Endothelial cell of umbilical vein (primary cell): Measurements from ENCODE around the gene TBX4. TPM values are rescaled to one million over a fixed set of nuclear protein-coding genes. Genes with fewer than 3 reads are reported as not detected.
A peak's percentile ranks its signal among the peaks of the same experiment; 100 is the strongest.

Experiments
- BruUV-seq: library from RNA; stranded (reverse); fragments of 400-500 nt; replicated peaks from 2 replicates; lab custom pipeline; 2021; lab: Mats Ljungman, UMichigan
- CTCF ChIA-PET: fragments of 300-600, 350-600 bp; sonication (Branson Sonifier 250); formaldehyde crosslinking; loops from one replicate; lab custom pipeline; 2021; ENCODE audit warnings: antibody characterized with exemption, inconsistent platforms; lab: Charles Lee
- POLR2A ChIA-PET: fragments of 300-600, 350-600 bp; sonication (Branson Sonifier 250); formaldehyde crosslinking; loops from one replicate; lab custom pipeline; 2021; ENCODE audit warnings: antibody characterized with exemption, inconsistent platforms; lab: Charles Lee
- DNase-seq: peaks from one replicate; pipeline ENCODE4 v3.0.0-alpha.2; 2011; ENCODE audit warnings: low read depth, low spot score
- FAIRE-seq: peaks from 2 replicates; lab custom pipeline; 2011; peaks lifted over from hg19 to GRCh38; lab: Jason Lieb, UNC
- H2AFZ ChIP-seq: 2 replicates; pipeline ENCODE4 v1.6.0; 2012; ENCODE audit warnings: low read depth, low read length, control low read depth, inconsistent platforms
- H3K27ac ChIP-seq: 2 replicates; pipeline ENCODE4 v1.5.1; 2011; ENCODE audit warnings: low read depth, mild to moderate bottlenecking, control low read depth, low read length, moderate library complexity; ENCODE audit not compliant: insufficient read depth
- H3K27me3 ChIP-seq, 2 experiments: 2 replicates each; pipeline versions ENCODE4 v1.6.0 to v1.6.1; 2011; ENCODE audit warnings: low read length in 2 of 2, mixed read lengths in 1 of 2; ENCODE audit not compliant: control insufficient read depth in 2 of 2, insufficient read depth in 2 of 2
- H3K36me3 ChIP-seq, 2 experiments: 2 replicates in 1 of 2; 3 replicates in 1 of 2; pipeline ENCODE4 v1.5.1; 2011; ENCODE audit warnings: low read length in 2 of 2, mild to moderate bottlenecking in 1 of 2, moderate library complexity in 1 of 2; ENCODE audit not compliant: control insufficient read depth in 2 of 2, insufficient read depth in 2 of 2; ENCODE audit errors: extremely low read depth in 1 of 2
- H3K4me1 ChIP-seq: 3 replicates; pipeline ENCODE4 v1.5.1; 2011; ENCODE audit warnings: mild to moderate bottlenecking, low read length; ENCODE audit not compliant: control insufficient read depth, insufficient read depth; ENCODE audit errors: extremely low read depth
- H3K4me2 ChIP-seq: 2 replicates; pipeline ENCODE4 v1.6.1; 2011; ENCODE audit warnings: low read length, control low read depth, mixed read lengths; ENCODE audit not compliant: insufficient read depth
- H3K4me3 ChIP-seq, 3 experiments: fragments of 200-600 bp in 1 of 3; sonication (generic), shearing (Covaris generic) in 1 of 3; replicated peaks in 1 of 3; 2 replicates each; pipeline ENCODE4 v1.5.1; 2011 to 2016; ENCODE audit warnings: control low read depth in 3 of 3, low read length in 3 of 3, mild to moderate bottlenecking in 2 of 3, inconsistent platforms in 1 of 3, low read depth in 1 of 3, moderate library complexity in 1 of 3; ENCODE audit not compliant: insufficient read depth in 1 of 3
- H3K79me2 ChIP-seq: 2 replicates; pipeline ENCODE4 v1.6.0; 2012; ENCODE audit warnings: low read length, inconsistent platforms; ENCODE audit not compliant: control insufficient read depth, insufficient read depth
- H3K9ac ChIP-seq: replicated peaks from 2 replicates; pipeline ENCODE3; 2011; ENCODE audit warnings: low read length, control low read depth; ENCODE audit not compliant: insufficient read depth; ENCODE audit errors: extremely low read depth
- H3K9me1 ChIP-seq: replicated peaks from 3 replicates; pipeline ENCODE4 v1.6.0; 2011; ENCODE audit warnings: mild to moderate bottlenecking, low read length; ENCODE audit not compliant: control insufficient read depth, insufficient read depth; ENCODE audit errors: extremely low read depth
- H3K9me3 ChIP-seq: replicated peaks from 2 replicates; pipeline ENCODE4 v1.5.1; 2012; ENCODE audit warnings: low read length, inconsistent platforms; ENCODE audit not compliant: control insufficient read depth, insufficient read depth
- H4K20me1 ChIP-seq: replicated peaks from 2 replicates; pipeline ENCODE3; 2011; ENCODE audit warnings: mild to moderate bottlenecking, low read length; ENCODE audit not compliant: control insufficient read depth, insufficient read depth; ENCODE audit errors: extremely low read depth
- CTCF ChIP-seq, 2 donors: IDR thresholded peaks; 1 replicate in 1 of 2; 2 replicates in 1 of 2; pipeline ENCODE4 v1.5.1; 2011; ENCODE audit warnings: low read length in 2 of 2, mild to moderate bottlenecking in 2 of 2, moderate library complexity in 2 of 2, control low read depth in 1 of 2, inconsistent platforms in 1 of 2, low read depth in 1 of 2; ENCODE audit not compliant: insufficient read depth in 1 of 2; ENCODE audit errors: extremely low read depth in 1 of 2
- EZH2 ChIP-seq: IDR thresholded peaks from 2 replicates; pipeline ENCODE4 v1.6.1; 2012; ENCODE audit warnings: borderline replicate concordance, low read depth, mild to moderate bottlenecking, moderate library complexity, low read length, inconsistent platforms; ENCODE audit not compliant: severe bottlenecking
- GATA2 ChIP-seq: IDR thresholded peaks from 2 replicates; pipeline ENCODE4 v1.7.0; 2011; ENCODE audit warnings: low read depth, mild to moderate bottlenecking, moderate library complexity, mixed read lengths, low read length; ENCODE audit not compliant: insufficient read length, insufficient read depth
- POLR2AphosphoS5 ChIP-seq: IDR thresholded peaks from 2 replicates; pipeline ENCODE4 v1.6.1; 2012; ENCODE audit warnings: low read depth, mild to moderate bottlenecking, control low read depth, low read length, moderate library complexity; ENCODE audit not compliant: insufficient read depth
- dilution Hi-C: fragments of 300-500 bp; cut with MboI; formaldehyde crosslinking; loops from one replicate; pipeline ENCODE4 v1.15.0; 2019; ENCODE audit warnings: low sequenced_read_pairs; ENCODE audit not compliant: extremely low pct_ligation_motif_present
- intact Hi-C: fragments of 100-400 bp; cut with micrococcal nuclease; formaldehyde crosslinking; loops from one replicate; pipeline ENCODE4 v1.10.0; 2022
- polyA plus RNA-seq, 4 experiments: library from polyadenylated mRNA; depleted of rRNA in 3 of 4; stranded (reverse) in 3 of 4; unstranded in 1 of 4; fragments of >200 nt; gene quantifications; 2 replicates each; pipeline versions ENCODE4 v1.2.1 to v1.2.3, GENCODE V29; 2011 to 2012; ENCODE audit warnings: missing spikeins in 1 of 4
- total RNA-seq: library from RNA; stranded (reverse); gene quantifications from 2 replicates; pipeline ENCODE4 v1.2.3, GENCODE V29; 2021

TBX4 gene
- total and polyA plus RNA-seq, 2 donors (not counting 3 experiments of a cell fraction or from before 2014, with no cell fraction given) = not detected

GRCh38 chr17:61454381-61455323 lies 2.4 kb downstream of the TBX4 start:
- intact Hi-C loops = no loop called here
- no peak overlapping the region for H3K27ac ChIP-seq
- TF ChIP-seq CTCF (IDR thresholded peaks at IDR 0.05; ENCODE audit: extremely low read depth in 1 of 2, insufficient read depth in 1 of 2, low read depth in 1 of 2, low read length in 2 of 2) = no peak
- no peak for TF ChIP-seq GATA2
- TF ChIP-seq POLR2AphosphoS5 = no peak
- peak; percentile 97 for TF ChIP-seq EZH2
- no peaks in the 10 kb centered on the region for H3K36me3 ChIP-seq
- no peak overlapping the region for H3K4me2 ChIP-seq
- H3K9me3 ChIP-seq = no peaks in the 10 kb centered on the region
- no peak overlapping the region for H2AFZ ChIP-seq
- H3K9me1 ChIP-seq = no peaks in the 10 kb centered on the region
- POLR2A ChIA-PET = no interaction called here
- H3K4me3 ChIP-seq = no peak overlapping the region
- H4K20me1 ChIP-seq = peaks cover 2% of the 10 kb centered on the region
- H3K4me1 ChIP-seq = peaks cover 3% of the 10 kb centered on the region
- H3K9ac ChIP-seq = no peak overlapping the region
- CTCF ChIA-PET = interaction anchor here (1.4 to 1.6 kb wide), 2 partner anchors 10 kb away, joined by 3 read pairs; no protein-coding TSS in a partner anchor
- H3K79me2 ChIP-seq = no peaks in the 10 kb centered on the region
- BruUV-seq = no TSS peak
- dilution Hi-C loops = no loop called here
- no peak for DNase-seq
- H3K27me3 ChIP-seq = peaks cover 83 to 99% of the 10 kb centered on the region in 2 experiments
- no peak for FAIRE-seq
